Measurements from ENCODE around the gene TMEM40. TPM values are rescaled to one million over a fixed set of nuclear protein-coding genes. Genes with fewer than 3 reads are reported as not detected.
"Not testable (repeated sequence)": the region's sequence is repeated elsewhere in the genome, so short reads cannot be mapped to it uniquely, and the experiment has no call there.

The TMEM40 gene
- total and polyA plus RNA-seq, 7 donors = 0.30 to 4.4 (median 0.59) TPM

DNA sequence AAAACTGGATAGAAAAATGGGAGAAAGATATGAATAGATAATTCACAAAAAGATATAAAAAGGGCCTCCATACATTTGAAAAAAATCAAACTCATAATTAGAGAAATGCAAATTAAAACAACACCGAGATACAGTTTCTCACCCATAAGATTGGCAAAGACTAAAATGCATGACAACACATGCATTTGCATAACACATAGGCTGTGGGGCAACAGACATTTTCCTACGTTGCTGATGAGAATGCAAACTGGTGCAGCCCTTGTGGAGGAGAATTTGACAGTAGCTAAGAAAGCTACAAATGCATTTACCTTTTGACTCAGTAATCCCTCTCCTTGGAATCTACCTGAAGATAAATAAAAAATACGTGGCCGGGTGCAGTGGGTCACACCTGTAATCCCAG is 26.0 kb upstream of the TMEM40 start:
- no peaks in the 10 kb centered on the region for H3K36me3 ChIP-seq (ENCODE audit: insufficient read depth in 1 of 2, low read depth in 1 of 2)
- intact Hi-C loops (cut with DNase I) = no loop called here
- H3K27me3 ChIP-seq (ENCODE audit: insufficient read depth in 3 of 3, low read length in 2 of 3) = no peaks in the 10 kb centered on the region
- DNase-seq = no peak
- H3K9me3 ChIP-seq = no peaks in the 10 kb centered on the region
- no peak for ATAC-seq
- 64 to 76% (median 65%) methylated on average over 4 of the region's 4 CpGs for WGBS, 3 donors
- no peak overlapping the region for H3K27ac ChIP-seq
- H3K4me1 ChIP-seq = peaks cover 4% of the 10 kb centered on the region
- no peak overlapping the region for H3K4me3 ChIP-seq
- no peak for TF ChIP-seq CTCF (IDR thresholded peaks at IDR 0.05)

GRCh38 chr3:12782172-12782815 is 23.2 kb upstream of the TMEM40 start:
- ATAC-seq (peak; percentile 56 to 96 (median 80)), DNase-seq (no peak)

GRCh38 chr3:12780751-12781150 is 21.7 kb upstream of the TMEM40 start:
- DNase-seq (no peak), ATAC-seq (no peak)
- WGBS, 3 donors = 67 to 76% (median 72%) methylated on average over 4 of the region's 4 CpGs
- intact Hi-C loops (cut with DNase I) = no loop called here
- TF ChIP-seq CTCF (IDR thresholded peaks at IDR 0.05) = no peak
- Histone ChIP-seq H3K27ac (no peak overlapping the region), H3K27me3 (ENCODE audit: insufficient read depth in 3 of 3, low read length in 2 of 3) (no peaks in the 10 kb centered on the region), H3K4me1 (peaks cover 4% of the 10 kb centered on the region), H3K4me3 (no peak overlapping the region), H3K36me3 (ENCODE audit: insufficient read depth in 1 of 2, low read depth in 1 of 2) (no peaks in the 10 kb centered on the region), H3K9me3 (no peaks in the 10 kb centered on the region)

More at GRCh38 chr3:12782172-12782815, 23.2 kb upstream of the TMEM40 start:
- Histone ChIP-seq H3K4me3 (no peak overlapping the region), H3K9me3 (no peaks in the 10 kb centered on the region), H3K27ac (no peak overlapping the region), H3K36me3 (ENCODE audit: insufficient read depth in 1 of 2, low read depth in 1 of 2) (no peaks in the 10 kb centered on the region), H3K27me3 (ENCODE audit: insufficient read depth in 3 of 3, low read length in 2 of 3) (no peaks in the 10 kb centered on the region), H3K4me1 (peaks cover 4% of the 10 kb centered on the region)
- WGBS, 3 donors = 62 to 68% (median 63%) methylated on average over 6 of the region's 6 CpGs
- intact Hi-C loops (cut with DNase I) = no loop called here
- TF ChIP-seq CTCF (IDR thresholded peaks at IDR 0.05) = no peak

- no peak overlapping the region for H3K27ac ChIP-seq
- no peak overlapping the region for H3K4me3 ChIP-seq
- intact Hi-C loops (cut with DNase I) = no loop called here
- peak in 1 of 4 donors; percentile 40 for ATAC-seq
- DNase-seq = no peak
- no peak for TF ChIP-seq CTCF (IDR thresholded peaks at IDR 0.05)
- H3K36me3 ChIP-seq (ENCODE audit: insufficient read depth in 1 of 2, low read depth in 1 of 2) = no peaks in the 10 kb centered on the region
- 34 to 54% (median 36%) methylated on average over 4 of the region's 4 CpGs for WGBS, 3 donors
- no peaks in the 10 kb centered on the region for H3K9me3 ChIP-seq
- peaks cover 3% of the 10 kb centered on the region for H3K4me1 ChIP-seq
- no peaks in the 10 kb centered on the region for H3K27me3 ChIP-seq (ENCODE audit: insufficient read depth in 3 of 3, low read length in 2 of 3)
Measured at GRCh38 chr3:12777171-12777570, 18.1 kb upstream of the TMEM40 start.

GRCh38 chr3:12775970-12776369 is 16.9 kb upstream of the TMEM40 start:
- DNase-seq; H3K4me3 ChIP-seq; H3K27me3 ChIP-seq (ENCODE audit: insufficient read depth in 3 of 3, low read length in 2 of 3); H3K9me3 ChIP-seq; intact Hi-C loops (cut with DNase I); H3K36me3 ChIP-seq (ENCODE audit: insufficient read depth in 1 of 2, low read depth in 1 of 2); H3K27ac ChIP-seq; H3K4me1 ChIP-seq; ATAC-seq: not testable (repeated sequence)
- WGBS, 3 donors = 66 to 79% (median 68%) methylated on average over 6 of the region's 6 CpGs
